Progenitor cell of endocrine pancreas (in vitro differentiated cells): ENCODE measurements around the gene RPL27. TPM values are rescaled to one million over a fixed set of nuclear protein-coding genes. Genes with fewer than 3 reads are reported as not detected.

Source experiments
- DNase-seq: peaks from one replicate; pipeline ENCODE4 v3.0.0; 2021; ENCODE audit warnings: low spot score; ENCODE audit not compliant: unreplicated experiment
- H3K27ac Mint-ChIP-seq: 2 replicates; pipeline ENCODE4 v1.8.0; 2021; ENCODE audit warnings: mild to moderate bottlenecking, moderate library complexity, mixed read lengths
- H3K27me3 Mint-ChIP-seq: 2 replicates; pipeline ENCODE4 v1.8.0; 2021; ENCODE audit warnings: mixed read lengths
- H3K36me3 Mint-ChIP-seq: 2 replicates; pipeline ENCODE4 v1.8.0; 2022; ENCODE audit warnings: mixed read lengths; ENCODE audit not compliant: insufficient read depth
- H3K4me1 Mint-ChIP-seq: 2 replicates; pipeline ENCODE4 v1.8.0; 2021; ENCODE audit warnings: low read depth, mixed read lengths
- H3K4me3 Mint-ChIP-seq: 2 replicates; pipeline ENCODE4 v1.8.0; 2021; ENCODE audit warnings: low read depth, mild to moderate bottlenecking, moderate library complexity, mixed read lengths
- H3K9me3 Mint-ChIP-seq: 2 replicates; pipeline ENCODE4 v1.8.0; 2021; ENCODE audit warnings: low read depth, mixed read lengths
- CTCF ChIP-seq: fragments of 200-600 bp; sonication (generic); IDR thresholded peaks from one replicate; pipeline ENCODE4 v1.5.0; 2021; ENCODE audit warnings: antibody characterized with exemption, mild to moderate bottlenecking; ENCODE audit not compliant: unreplicated experiment
- total RNA-seq: library from RNA; stranded (reverse); gene quantifications from 2 replicates; pipeline ENCODE4 v1.2.1, GENCODE V29; 2021

Gene RPL27
- total RNA-seq, 1 donor from 2014 or later = 862 TPM

DNA sequence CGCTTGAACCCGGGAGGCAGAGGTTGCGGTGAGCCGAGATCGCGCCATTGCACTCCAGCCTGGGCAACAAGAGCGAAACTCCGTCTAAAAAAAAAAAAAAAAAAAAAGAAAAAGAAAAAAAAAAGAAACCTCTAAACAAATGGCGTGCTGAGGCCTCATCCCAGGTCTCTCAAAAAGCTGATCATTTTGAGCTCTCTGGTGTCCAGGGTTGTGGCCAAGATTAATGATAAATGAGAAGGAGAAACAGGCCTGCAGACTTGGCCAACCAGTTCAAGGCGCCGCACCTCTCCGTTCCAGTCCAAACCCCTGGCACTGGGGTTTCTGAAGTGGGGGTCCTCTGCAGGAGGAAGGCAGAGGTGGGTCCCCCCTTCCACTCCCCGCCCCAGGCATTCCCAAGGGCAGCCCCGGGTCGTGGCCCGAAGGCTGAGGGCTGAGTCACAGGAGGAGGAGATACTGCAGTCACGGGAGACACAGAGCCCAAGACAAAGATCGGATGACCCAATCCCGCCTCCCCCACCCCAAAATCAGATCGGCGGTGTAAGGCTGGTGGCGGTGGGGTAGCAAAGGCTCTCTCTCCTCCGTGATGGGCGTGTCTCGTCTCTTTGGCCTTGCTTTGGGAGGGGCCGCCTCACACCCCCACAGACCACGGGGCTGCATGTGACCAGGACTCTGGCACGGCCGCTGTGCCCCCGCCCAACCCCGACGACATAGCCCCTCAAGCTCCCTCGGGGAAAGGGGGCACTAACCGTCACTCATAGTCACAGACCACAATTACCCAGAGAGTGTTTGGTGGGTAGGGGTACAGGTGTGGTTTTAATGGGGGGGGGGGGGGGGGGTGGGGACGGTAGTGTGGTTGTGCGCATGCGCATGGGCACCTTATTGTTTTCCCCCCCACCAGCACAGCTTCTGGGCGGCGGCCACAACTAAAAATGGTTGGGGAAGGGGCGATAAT is 22.8 kb downstream of the RPL27 start:
- Mint-ChIP-seq H3K4me1 (peaks cover 31% of the 10 kb centered on the region), H3K4me3 (peak overlapping the region; percentile 95), H3K9me3 (no peaks in the 10 kb centered on the region), H3K27ac (peak overlapping the region; percentile 96), H3K27me3 (no peaks in the 10 kb centered on the region), H3K36me3 (peaks cover 5% of the 10 kb centered on the region)
- no peak for TF ChIP-seq CTCF
- peak; percentile 46 for DNase-seq

- Mint-ChIP-seq H3K27ac (peak within 1 kb of the TSS; percentile 96), H3K4me1 (peaks cover 31% of the 10 kb centered on the region), H3K4me3 (peak within 1 kb of the TSS; percentile 95)
These were observed 23.7 kb downstream of the RPL27 start, which contains the start of gene VAT1 for GRCh38 chr17:43021741-43022512. VAT1 (minus strand) TSS chr17:43022385; CDS start chr17:43022322, 63 bp downstream.

GRCh38 chr17:43024407-43025289 is 26.4 kb downstream of the RPL27 start, which contains the start of gene RND2:
RND2 (plus strand) TSS chr17:43025231; CDS start chr17:43025348, 117 bp downstream.
- peak within 1 kb of the TSS; percentile 87 for H3K4me3 Mint-ChIP-seq
- peak; percentile 66 for TF ChIP-seq CTCF
- H3K9me3 Mint-ChIP-seq = no peaks in the 10 kb centered on the region
- peak; percentile 73 for DNase-seq
- peak within 1 kb of the TSS; percentile 96 for H3K27ac Mint-ChIP-seq
- H3K4me1 Mint-ChIP-seq = peaks cover 18% of the 10 kb centered on the region
- no peaks in the 10 kb centered on the region for H3K36me3 Mint-ChIP-seq
- H3K27me3 Mint-ChIP-seq = no peaks in the 10 kb centered on the region

More at GRCh38 chr17:43021741-43022512, 23.7 kb downstream of the RPL27 start, which contains the start of gene VAT1:
- DNase-seq = peak; percentile 53
- Mint-ChIP-seq H3K9me3 (no peaks in the 10 kb centered on the region), H3K36me3 (peaks cover 5% of the 10 kb centered on the region), H3K27me3 (no peaks in the 10 kb centered on the region)
- TF ChIP-seq CTCF = no peak

GRCh38 chr17:43025290-43025657 is 27.1 kb downstream of the RPL27 start:
- no peaks in the 10 kb centered on the region for H3K27me3 Mint-ChIP-seq
- no peak for DNase-seq
- TF ChIP-seq CTCF = no peak
- H3K9me3 Mint-ChIP-seq = no peaks in the 10 kb centered on the region
- peak overlapping the region; percentile 83 for H3K4me3 Mint-ChIP-seq
- H3K27ac Mint-ChIP-seq = peak overlapping the region; percentile 90
- H3K36me3 Mint-ChIP-seq = no peaks in the 10 kb centered on the region
- peaks cover 12% of the 10 kb centered on the region for H3K4me1 Mint-ChIP-seq
